Mucosa of descending colon (tissue), 3 donors: Measurements from ENCODE around the gene CRIM1. TPM values are rescaled to one million over a fixed set of nuclear protein-coding genes. Genes with fewer than 3 reads are reported as not detected.

Experiments used
- ATAC-seq: fragments of 200-7000 bp; cut with Tn5 transposase; one replicate; pipeline ENCODE4 v1.9.1; 2020; ENCODE audit warnings: mild to moderate bottlenecking, moderate library complexity
- DNase-seq, 3 donors: peaks; one replicate each; pipeline ENCODE4 v3.0.0-alpha.2; 2020
- H3K36me3 ChIP-seq: fragments of 200-600 bp; one replicate; pipeline ENCODE4 v1.8.0; 2021; ENCODE audit warnings: low read depth, mild to moderate bottlenecking
- H3K4me1 ChIP-seq: fragments of 200-600 bp; one replicate; pipeline ENCODE4 v1.8.0; 2021; ENCODE audit warnings: low read depth, mild to moderate bottlenecking
- H3K4me3 ChIP-seq: fragments of 200-600 bp; one replicate; pipeline ENCODE4 v1.8.0; 2021; ENCODE audit warnings: mild to moderate bottlenecking
- H3K9me3 ChIP-seq: fragments of 200-600 bp; one replicate; pipeline ENCODE4 v1.8.0; 2021; ENCODE audit warnings: mild to moderate bottlenecking
- CTCF ChIP-seq: fragments of 200-600 bp; IDR thresholded peaks from one replicate; pipeline ENCODE4 v1.8.0; 2022; ENCODE audit warnings: antibody characterized with exemption, mild to moderate bottlenecking
- intact Hi-C, 2 donors: fragments of 100-400 bp; cut with DNase I in 1 of 2; cut with micrococcal nuclease in 1 of 2; formaldehyde crosslinking; loops; one replicate each; pipeline versions ENCODE4 v1.11.0 to v1.11.1; 2022; cut with DNase I, micrococcal nuclease
- total RNA-seq, 3 donors: library from RNA; stranded (reverse); fragmentation: NEBNext Ultra II Directional in 2 of 3; extraction: Animal tissue kit (Norgen Biotek cat#: 25700) in 2 of 3; gene quantifications; one replicate each; pipeline versions ENCODE4 v1.2.1 to v1.2.4, GENCODE V29; 2021 to 2023
- donor health status: DM: no; HTN: no; CAD: no; lungs with moderate emphysema.
- donor health status: DM: no; HTN: no; CAD: no.
- donor health status: DM: no; HTN: yes; CAD: no.

The CRIM1 gene
- total RNA-seq, 3 donors from 2014 or later, result 66.9 to 104 (median 85.8) TPM

- ATAC-seq, result no peak
- intact Hi-C loops, result no loop called here
Measured at GRCh38 chr2:36462311-36462935, 106.8 kb downstream of the CRIM1 start.

GRCh38 chr2:36463365-36463764 is 107.8 kb downstream of the CRIM1 start:
- ATAC-seq, result no peak
- no peaks in the 10 kb centered on the region for H3K9me3 ChIP-seq

More at GRCh38 chr2:36462311-36462935, 106.8 kb downstream of the CRIM1 start:
- DNase-seq, result no peak
- Histone ChIP-seq H3K9me3 (no peaks in the 10 kb centered on the region), H3K4me1 (peaks cover 27% of the 10 kb centered on the region), H3K36me3 (no peaks in the 10 kb centered on the region), H3K4me3 (no peak overlapping the region)
- TF ChIP-seq CTCF, result no peak

GRCh38 chr2:36464006-36464721 is 108.6 kb downstream of the CRIM1 start:
- DNase-seq, result no peak
- no peak overlapping the region for H3K4me3 ChIP-seq
- ATAC-seq, result no peak
- intact Hi-C loops, result no loop called here
- no peaks in the 10 kb centered on the region for H3K36me3 ChIP-seq
- no peaks in the 10 kb centered on the region for H3K9me3 ChIP-seq
- no peak for TF ChIP-seq CTCF
- H3K4me1 ChIP-seq, result peaks cover 27% of the 10 kb centered on the region

More at GRCh38 chr2:36463365-36463764, 107.8 kb downstream of the CRIM1 start:
- H3K36me3 ChIP-seq, result no peaks in the 10 kb centered on the region
- peaks cover 27% of the 10 kb centered on the region for H3K4me1 ChIP-seq
- intact Hi-C loops, result no loop called here
- no peak for DNase-seq
- no peak for TF ChIP-seq CTCF
- no peak overlapping the region for H3K4me3 ChIP-seq

- no peaks in the 10 kb centered on the region for H3K9me3 ChIP-seq
- TF ChIP-seq CTCF, result no peak
- no peak overlapping the region for H3K4me3 ChIP-seq
- H3K4me1 ChIP-seq, result peaks cover 15% of the 10 kb centered on the region
- intact Hi-C loops, result no loop called here
- H3K36me3 ChIP-seq, result no peaks in the 10 kb centered on the region
- DNase-seq (no peak), ATAC-seq (no peak)
Measured at GRCh38 chr2:36466135-36466534, 110.6 kb downstream of the CRIM1 start.

GRCh38 chr2:36468463-36469105 is 113.0 kb downstream of the CRIM1 start:
- ATAC-seq (no peak), DNase-seq (no peak)
- Histone ChIP-seq H3K36me3 (no peaks in the 10 kb centered on the region), H3K4me3 (no peak overlapping the region), H3K4me1 (no peaks in the 10 kb centered on the region), H3K9me3 (no peaks in the 10 kb centered on the region)
- TF ChIP-seq CTCF, result no peak
- intact Hi-C loops, result no loop called here
